DOHH2 (cell line): ENCODE data around the gene ADH1B.

ENCODE experiments used
- H3F3A ChIP-seq: fragments of 200-600 bp; sonication (generic), shearing (Covaris generic); 2 replicates; pipeline ENCODE4 v1.6.0; 2016; ENCODE audit warnings: antibody characterized with exemption, mild to moderate bottlenecking; ENCODE audit not compliant: control insufficient read depth, insufficient read depth
- H3K27ac ChIP-seq: fragments of 200-600 bp; sonication (generic); 2 replicates; pipeline ENCODE4 v1.5.1; 2014; ENCODE audit warnings: low read depth, mild to moderate bottlenecking, low read length, moderate library complexity
- H3K27me3 ChIP-seq: fragments of 200-600 bp; sonication (generic); 2 replicates; pipeline ENCODE4 v1.6.1; 2014; ENCODE audit warnings: mild to moderate bottlenecking, low read length, mixed read lengths; ENCODE audit not compliant: control insufficient read depth
- H3K36me3 ChIP-seq: fragments of 200-600 bp; sonication (generic); 2 replicates; pipeline ENCODE4 v1.6.1; 2014; ENCODE audit warnings: mild to moderate bottlenecking, low read length, moderate library complexity, mixed read lengths; ENCODE audit not compliant: control insufficient read depth
- H3K4me1 ChIP-seq: fragments of 200-600 bp; sonication (generic); 2 replicates; pipeline ENCODE4 v1.6.1; 2014; ENCODE audit warnings: mild to moderate bottlenecking, low read length, mixed read lengths; ENCODE audit not compliant: control insufficient read depth
- H3K4me2 ChIP-seq: fragments of 200-600 bp; sonication (generic); 2 replicates; pipeline ENCODE4 v1.6.0; 2014; ENCODE audit warnings: mild to moderate bottlenecking, low read length, moderate library complexity
- H3K4me3 ChIP-seq: fragments of 200-600 bp; sonication (generic); 2 replicates; pipeline ENCODE4 v1.5.1; 2014; ENCODE audit warnings: mild to moderate bottlenecking, low read length, mixed read lengths
- H3K79me2 ChIP-seq: fragments of 200-600 bp; sonication (generic); 2 replicates; pipeline ENCODE4 v1.6.1; 2014; ENCODE audit warnings: mild to moderate bottlenecking, low read length, mixed read lengths; ENCODE audit not compliant: control insufficient read depth
- H3K9me2 ChIP-seq: fragments of 200-600 bp; sonication (generic); replicated peaks from 2 replicates; pipeline ENCODE4 v1.6.1; 2014; ENCODE audit warnings: mild to moderate bottlenecking, low read length, mixed read lengths; ENCODE audit not compliant: control insufficient read depth
- H3K9me3 ChIP-seq: fragments of 200-600 bp; sonication (generic); 2 replicates; pipeline ENCODE4 v1.6.1; 2014; ENCODE audit warnings: antibody characterized with exemption, low read length, mixed read lengths; ENCODE audit not compliant: control insufficient read depth, insufficient read depth
- H4K20me1 ChIP-seq: fragments of 200-600 bp; sonication (generic); 2 replicates; pipeline ENCODE4 v1.6.0; 2014; ENCODE audit warnings: low read depth, mild to moderate bottlenecking, antibody characterized with exemption, low read length, moderate library complexity; ENCODE audit not compliant: control insufficient read depth, insufficient read depth
- EZH2phosphoT487 ChIP-seq: fragments of 200-600 bp; sonication (generic); IDR thresholded peaks from 2 replicates; pipeline ENCODE4 v1.6.1; 2017; ENCODE audit warnings: borderline replicate concordance, mild to moderate bottlenecking, antibody characterized with exemption, low read length, moderate library complexity, mixed read lengths
- TF ChIP-seq, protein P1 (sequence below): fragments of 200-600 bp; sonication (generic); IDR thresholded peaks from one replicate; pipeline ENCODE4 v1.5.1; 2014; ENCODE audit warnings: antibody characterized with exemption, mild to moderate bottlenecking, low read depth, low read length; ENCODE audit not compliant: poor library complexity, severe bottlenecking

ADH1B gene

DNA sequence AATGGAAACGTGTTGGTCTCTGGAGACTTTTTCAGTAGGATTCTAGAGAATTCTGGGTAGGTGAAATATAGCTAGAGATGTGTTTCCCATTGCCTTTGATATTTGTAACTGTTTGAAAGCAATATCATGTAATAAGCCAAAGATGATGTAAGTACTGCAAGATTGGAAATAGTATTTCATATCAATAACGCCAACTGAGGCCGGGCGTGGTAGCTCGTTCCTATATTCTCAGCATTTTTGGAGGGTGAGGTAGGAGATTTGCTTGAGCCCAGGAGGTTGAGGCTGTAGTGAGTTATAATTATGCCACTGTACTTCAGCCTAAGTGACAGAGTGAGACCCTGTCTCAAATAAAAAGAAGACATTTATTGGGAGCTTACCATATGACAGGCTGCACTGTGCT lies 39.9 kb downstream of the ADH1B start:
- no peak overlapping the region for H3K4me2 ChIP-seq
- H3K79me2 ChIP-seq: no peaks in the 10 kb centered on the region
- H3K4me1 ChIP-seq: no peaks in the 10 kb centered on the region
- H3K27me3 ChIP-seq: no peaks in the 10 kb centered on the region
- H3K4me3 ChIP-seq: no peak overlapping the region
- TF ChIP-seq, protein P1, sequence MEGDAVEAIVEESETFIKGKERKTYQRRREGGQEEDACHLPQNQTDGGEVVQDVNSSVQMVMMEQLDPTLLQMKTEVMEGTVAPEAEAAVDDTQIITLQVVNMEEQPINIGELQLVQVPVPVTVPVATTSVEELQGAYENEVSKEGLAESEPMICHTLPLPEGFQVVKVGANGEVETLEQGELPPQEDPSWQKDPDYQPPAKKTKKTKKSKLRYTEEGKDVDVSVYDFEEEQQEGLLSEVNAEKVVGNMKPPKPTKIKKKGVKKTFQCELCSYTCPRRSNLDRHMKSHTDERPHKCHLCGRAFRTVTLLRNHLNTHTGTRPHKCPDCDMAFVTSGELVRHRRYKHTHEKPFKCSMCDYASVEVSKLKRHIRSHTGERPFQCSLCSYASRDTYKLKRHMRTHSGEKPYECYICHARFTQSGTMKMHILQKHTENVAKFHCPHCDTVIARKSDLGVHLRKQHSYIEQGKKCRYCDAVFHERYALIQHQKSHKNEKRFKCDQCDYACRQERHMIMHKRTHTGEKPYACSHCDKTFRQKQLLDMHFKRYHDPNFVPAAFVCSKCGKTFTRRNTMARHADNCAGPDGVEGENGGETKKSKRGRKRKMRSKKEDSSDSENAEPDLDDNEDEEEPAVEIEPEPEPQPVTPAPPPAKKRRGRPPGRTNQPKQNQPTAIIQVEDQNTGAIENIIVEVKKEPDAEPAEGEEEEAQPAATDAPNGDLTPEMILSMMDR: no peak
- no peaks in the 10 kb centered on the region for H3K36me3 ChIP-seq
- no peaks in the 10 kb centered on the region for H3F3A ChIP-seq
- H3K9me2 ChIP-seq: no peaks in the 10 kb centered on the region
- no peaks in the 10 kb centered on the region for H4K20me1 ChIP-seq
- no peak overlapping the region for H3K27ac ChIP-seq
- no peaks in the 10 kb centered on the region for H3K9me3 ChIP-seq

DNA sequence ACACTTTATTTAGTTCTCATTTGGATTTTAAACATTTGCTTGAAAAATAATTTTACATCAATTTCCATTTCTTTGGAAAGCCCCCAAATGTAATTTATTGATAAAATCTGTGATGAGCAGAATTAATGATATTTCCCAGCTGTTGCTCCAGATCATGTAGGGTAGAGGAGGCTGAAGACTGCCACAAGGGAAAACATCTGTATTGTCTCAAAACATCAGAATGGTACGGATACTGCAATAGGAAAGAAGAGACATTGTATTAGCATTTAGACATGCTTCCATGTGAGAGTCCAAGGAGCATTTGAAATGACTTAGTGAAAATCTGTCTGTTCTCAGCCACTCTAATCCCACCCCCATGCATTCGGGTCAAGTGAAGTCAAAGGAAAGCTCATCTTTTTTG lies 44.8 kb downstream of the ADH1B start:
- Histone ChIP-seq H3K9me3 (no peaks in the 10 kb centered on the region), H3K36me3 (no peaks in the 10 kb centered on the region), H3K9me2 (no peaks in the 10 kb centered on the region), H3K27ac (no peak overlapping the region), H3K27me3 (no peaks in the 10 kb centered on the region), H3K4me2 (no peak overlapping the region), H3F3A (no peaks in the 10 kb centered on the region), H3K4me3 (no peak overlapping the region), H3K4me1 (no peaks in the 10 kb centered on the region), H4K20me1 (no peaks in the 10 kb centered on the region), H3K79me2 (no peaks in the 10 kb centered on the region)
- no peak for TF ChIP-seq EZH2phosphoT487

DNA sequence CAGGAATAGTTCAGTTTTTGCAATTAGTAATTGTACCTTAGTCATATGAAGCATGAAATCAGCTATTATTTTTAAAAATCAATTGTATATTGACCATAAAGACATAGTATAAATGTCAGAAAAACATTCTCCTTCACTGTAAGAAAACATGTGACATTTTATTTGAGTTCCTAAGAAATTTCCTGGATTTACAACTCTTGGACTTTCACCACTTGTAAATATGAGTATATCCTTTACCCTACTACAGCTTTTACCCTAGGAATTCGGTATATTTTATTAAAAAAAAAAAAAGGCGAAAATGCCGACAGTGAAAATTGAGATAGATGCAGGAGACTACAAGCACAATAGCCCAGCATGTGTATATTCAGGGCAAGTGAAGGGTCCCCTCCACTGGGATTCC lies 45.3 kb downstream of the ADH1B start:
- Histone ChIP-seq H3K27me3 (no peaks in the 10 kb centered on the region), H3K4me1 (no peaks in the 10 kb centered on the region), H3F3A (no peaks in the 10 kb centered on the region), H3K4me2 (no peak overlapping the region), H3K27ac (no peak overlapping the region), H3K9me3 (no peaks in the 10 kb centered on the region), H4K20me1 (no peaks in the 10 kb centered on the region), H3K36me3 (no peaks in the 10 kb centered on the region), H3K9me2 (no peaks in the 10 kb centered on the region), H3K4me3 (no peak overlapping the region), H3K79me2 (no peaks in the 10 kb centered on the region)
- TF ChIP-seq EZH2phosphoT487: no peak
- TF ChIP-seq, protein P1: no peak

GRCh38 chr4:99275050-99275449 lies 46.2 kb downstream of the ADH1B start:
- Histone ChIP-seq H3K9me2 (no peaks in the 10 kb centered on the region), H3K36me3 (no peaks in the 10 kb centered on the region), H3K27me3 (no peaks in the 10 kb centered on the region), H3K79me2 (no peaks in the 10 kb centered on the region), H3K4me2 (no peak overlapping the region), H3K4me3 (no peak overlapping the region), H3K4me1 (no peaks in the 10 kb centered on the region), H4K20me1 (no peaks in the 10 kb centered on the region), H3F3A (no peaks in the 10 kb centered on the region), H3K9me3 (no peaks in the 10 kb centered on the region), H3K27ac (no peak overlapping the region)
- TF ChIP-seq, protein P1: no peak
- TF ChIP-seq EZH2phosphoT487: no peak
